Measurements from ENCODE around the gene EPHA6.

GRCh38 chr3:97074546-97074945, 260.2 kb downstream of the EPHA6 start:
- no peak for TF ChIP-seq CTCF (IDR thresholded peaks at IDR 0.05; ENCODE audit: low read length)
- TF ChIP-seq EZH2 (IDR thresholded peaks at IDR 0.05; ENCODE audit: borderline replicate concordance, low read length) = no peak

Data from OCI-LY1 (cell line).